RWPE2 (cell line): ENCODE data around the gene AGPS.

ENCODE experiments used
- ATAC-seq: fragments of 200-7000 bp; cut with Tn5 transposase; 3 replicates; pipeline ENCODE4 v1.9.1; 2021; ENCODE audit warnings: low read depth
- DNase-seq: peaks from one replicate; pipeline ENCODE4 v3.0.0-alpha.2; 2020; ENCODE audit warnings: low spot score
- H3K27ac ChIP-seq: fragments of 450-650 bp; 2 replicates; pipeline ENCODE4 v1.5.1; 2017; ENCODE audit warnings: mild to moderate bottlenecking; ENCODE audit not compliant: poor library complexity, severe bottlenecking
- H3K27me3 ChIP-seq: fragments of 250-450 bp; sonication (Bioruptor Pico); 2 replicates; pipeline ENCODE4 v1.5.1; 2021; ENCODE audit warnings: mild to moderate bottlenecking, moderate library complexity; ENCODE audit not compliant: insufficient read depth, poor library complexity, severe bottlenecking
- H3K36me3 ChIP-seq: fragments of 250-450 bp; sonication (Bioruptor Pico); 2 replicates; pipeline ENCODE4 v1.5.1; 2020; ENCODE audit warnings: low read depth, mild to moderate bottlenecking, moderate library complexity
- H3K4me1 ChIP-seq: fragments of 250-450 bp; sonication (Bioruptor Pico); 2 replicates; pipeline ENCODE4 v1.5.1; 2021; ENCODE audit warnings: mild to moderate bottlenecking, moderate library complexity; ENCODE audit not compliant: insufficient read depth, poor library complexity, severe bottlenecking
- H3K4me3 ChIP-seq: fragments of 250-450 bp; sonication (Bioruptor Pico); 2 replicates; pipeline ENCODE4 v1.5.1; 2021; ENCODE audit warnings: mild to moderate bottlenecking, moderate library complexity; ENCODE audit not compliant: severe bottlenecking
- H3K9me3 ChIP-seq: fragments of 250-450 bp; sonication (Bioruptor Pico); 2 replicates; pipeline ENCODE4 v1.5.1; 2021; ENCODE audit warnings: mild to moderate bottlenecking, moderate library complexity; ENCODE audit not compliant: severe bottlenecking
- CTCF ChIP-seq: fragments of 450-650 bp; IDR thresholded peaks from one replicate; pipeline ENCODE4 v1.5.1; 2017; ENCODE audit warnings: mild to moderate bottlenecking, moderate library complexity; ENCODE audit not compliant: poor library complexity, severe bottlenecking

Gene AGPS

DNA sequence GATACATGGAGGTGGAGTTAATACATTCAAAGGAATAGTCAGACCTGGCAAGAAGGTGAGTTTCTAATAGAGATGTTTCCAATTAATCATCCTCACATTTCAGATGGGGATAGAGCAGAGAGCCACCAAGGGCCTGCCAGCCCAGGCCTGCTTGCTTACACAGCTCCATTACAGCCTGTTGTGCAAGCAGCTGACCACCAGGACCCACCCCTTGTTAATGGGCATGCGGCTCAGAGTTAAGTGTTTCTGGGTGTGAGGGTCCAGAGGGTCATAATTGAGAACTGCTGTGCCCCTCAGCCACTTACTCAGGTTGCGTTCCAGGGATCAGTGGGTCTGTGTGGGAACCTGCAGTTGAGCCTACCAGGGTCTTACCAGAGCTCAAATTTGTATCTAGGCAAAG lies 199.8 kb downstream of the AGPS start:
- Histone ChIP-seq H3K9me3 (no peaks in the 10 kb centered on the region), H3K4me3 (no peak overlapping the region)
- no peak for ATAC-seq

GRCh38 chr2:177592945-177593344 lies 200.4 kb downstream of the AGPS start:
- Histone ChIP-seq H3K36me3 (no peaks in the 10 kb centered on the region), H3K27me3 (no peaks in the 10 kb centered on the region), H3K4me3 (no peak overlapping the region), H3K9me3 (no peaks in the 10 kb centered on the region), H3K4me1 (no peaks in the 10 kb centered on the region), H3K27ac (no peak overlapping the region)
- no peak for TF ChIP-seq CTCF
- no peak for DNase-seq
- ATAC-seq = no peak

More for the DNA sequence above, 199.8 kb downstream of the AGPS start:
- no peaks in the 10 kb centered on the region for H3K4me1 ChIP-seq
- no peaks in the 10 kb centered on the region for H3K36me3 ChIP-seq
- no peak for TF ChIP-seq CTCF
- no peak for DNase-seq
- no peak overlapping the region for H3K27ac ChIP-seq
- H3K27me3 ChIP-seq = no peaks in the 10 kb centered on the region

DNA sequence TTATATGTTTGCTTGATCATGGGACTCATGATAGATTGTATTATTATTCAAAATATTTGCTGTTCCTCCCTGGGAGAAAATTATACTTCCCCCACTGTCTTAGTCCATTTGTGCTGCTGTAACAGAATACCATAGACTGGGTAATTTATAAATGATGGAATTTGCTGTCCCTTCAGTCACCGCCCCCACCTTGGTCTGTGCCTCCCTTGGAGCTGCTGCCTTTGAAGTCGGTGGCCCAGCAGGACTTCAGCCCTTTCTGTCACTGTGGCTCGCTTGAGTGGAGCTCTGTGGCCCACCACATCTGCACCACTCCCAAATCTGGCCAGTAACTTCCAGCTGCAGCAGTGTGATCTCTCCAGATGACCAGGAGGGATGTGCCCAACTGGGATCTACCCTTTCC lies 200.8 kb downstream of the AGPS start:
- no peak for ATAC-seq
- no peak overlapping the region for H3K27ac ChIP-seq
- H3K36me3 ChIP-seq = no peaks in the 10 kb centered on the region
- no peak for DNase-seq
- H3K9me3 ChIP-seq = no peaks in the 10 kb centered on the region
- H3K4me3 ChIP-seq = no peak overlapping the region
- TF ChIP-seq CTCF = no peak
- no peaks in the 10 kb centered on the region for H3K27me3 ChIP-seq
- no peaks in the 10 kb centered on the region for H3K4me1 ChIP-seq
